Measurements from ENCODE around the gene CDC42EP1. TPM values are rescaled to one million over a fixed set of nuclear protein-coding genes. Genes with fewer than 3 reads are reported as not detected.

CDC42EP1 gene
- total RNA-seq, 1 donor from 2014 or later, result 39.1 TPM

- Mint-ChIP-seq H3K27me3 (ENCODE audit: low read depth) (no peaks in the 10 kb centered on the region), H3K27ac (peak overlapping the region; percentile 71), H3K4me1 (peaks cover 22% of the 10 kb centered on the region), H3K9me3 (no peaks in the 10 kb centered on the region), H3K4me3 (no peak overlapping the region), H3K36me3 (peaks cover 7% of the 10 kb centered on the region)
- no peak for DNase-seq (ENCODE audit: low spot score in 2 of 2, unreplicated experiment in 2 of 2)
- TF ChIP-seq CTCF (IDR thresholded peaks at IDR 0.05; ENCODE audit: unreplicated experiment), result no peak
Measured at GRCh38 chr22:37569009-37569920, 9.0 kb downstream of the CDC42EP1 start.

GRCh38 chr22:37569921-37570660 lies 9.8 kb downstream of the CDC42EP1 start:
- Mint-ChIP-seq H3K36me3 (peaks cover 7% of the 10 kb centered on the region), H3K27me3 (ENCODE audit: low read depth) (no peaks in the 10 kb centered on the region), H3K4me3 (no peak overlapping the region), H3K27ac (peak overlapping the region; percentile 71), H3K4me1 (peaks cover 20% of the 10 kb centered on the region), H3K9me3 (no peaks in the 10 kb centered on the region)
- no peak for DNase-seq (ENCODE audit: low spot score in 2 of 2, unreplicated experiment in 2 of 2)
- no peak for TF ChIP-seq CTCF (IDR thresholded peaks at IDR 0.05; ENCODE audit: unreplicated experiment)

GRCh38 chr22:37570661-37570976 lies 10.3 kb downstream of the CDC42EP1 start:
- TF ChIP-seq CTCF (IDR thresholded peaks at IDR 0.05; ENCODE audit: unreplicated experiment), result no peak
- peaks cover 7% of the 10 kb centered on the region for H3K36me3 Mint-ChIP-seq
- H3K9me3 Mint-ChIP-seq, result no peaks in the 10 kb centered on the region
- no peak for DNase-seq (ENCODE audit: low spot score in 2 of 2, unreplicated experiment in 2 of 2)
- H3K4me1 Mint-ChIP-seq, result peaks cover 20% of the 10 kb centered on the region
- H3K4me3 Mint-ChIP-seq, result no peak overlapping the region
- H3K27me3 Mint-ChIP-seq (ENCODE audit: low read depth), result no peaks in the 10 kb centered on the region
- H3K27ac Mint-ChIP-seq, result no peak overlapping the region

- no peak for TF ChIP-seq CTCF (IDR thresholded peaks at IDR 0.05; ENCODE audit: unreplicated experiment)
- no peaks in the 10 kb centered on the region for H3K27me3 Mint-ChIP-seq (ENCODE audit: low read depth)
- no peak overlapping the region for H3K27ac Mint-ChIP-seq
- H3K9me3 Mint-ChIP-seq, result no peaks in the 10 kb centered on the region
- peaks cover 20% of the 10 kb centered on the region for H3K4me1 Mint-ChIP-seq
- no peak for DNase-seq (ENCODE audit: low spot score in 2 of 2, unreplicated experiment in 2 of 2)
- H3K36me3 Mint-ChIP-seq, result peaks cover 5% of the 10 kb centered on the region
- H3K4me3 Mint-ChIP-seq, result no peak overlapping the region
Measured at GRCh38 chr22:37571258-37571991, 11.1 kb downstream of the CDC42EP1 start.

GRCh38 chr22:37571992-37572373 lies 11.7 kb downstream of the CDC42EP1 start:
- Mint-ChIP-seq H3K27me3 (ENCODE audit: low read depth) (no peaks in the 10 kb centered on the region), H3K36me3 (peaks cover 5% of the 10 kb centered on the region), H3K4me1 (peaks cover 20% of the 10 kb centered on the region), H3K9me3 (no peaks in the 10 kb centered on the region), H3K4me3 (no peak overlapping the region), H3K27ac (no peak overlapping the region)
- TF ChIP-seq CTCF (IDR thresholded peaks at IDR 0.05; ENCODE audit: unreplicated experiment), result no peak
- DNase-seq (ENCODE audit: low spot score in 2 of 2, unreplicated experiment in 2 of 2), result no peak

All from mesothelial cell of epicardium (in vitro differentiated cells).